IPS-15b (cell line): ENCODE data around the gene SAXO1.
"Not testable (repeated sequence)": the region's sequence is repeated elsewhere in the genome, so short reads cannot be mapped to it uniquely, and the experiment has no call there.

ENCODE experiments used
- H3K27me3 ChIP-seq: one replicate; pipeline ENCODE4 v1.6.1; 2013; ENCODE audit warnings: low read length; ENCODE audit not compliant: control insufficient read depth, insufficient read depth
- H3K36me3 ChIP-seq: one replicate; pipeline ENCODE4 v1.6.1; 2013; ENCODE audit warnings: low read length; ENCODE audit not compliant: control insufficient read depth, insufficient read depth
- H3K4me1 ChIP-seq: one replicate; pipeline ENCODE4 v1.6.1; 2013; ENCODE audit warnings: mild to moderate bottlenecking, low read length; ENCODE audit not compliant: control insufficient read depth, insufficient read depth
- H3K4me3 ChIP-seq: one replicate; pipeline ENCODE4 v1.5.1; 2013; ENCODE audit warnings: low read depth, low read length
- H3K9ac ChIP-seq: one replicate; pipeline ENCODE4 v1.6.1; 2013; ENCODE audit warnings: low read depth, mild to moderate bottlenecking, low read length
- H3K9me3 ChIP-seq: one replicate; pipeline ENCODE4 v1.6.1; 2013; ENCODE audit warnings: mild to moderate bottlenecking, low read length; ENCODE audit not compliant: control insufficient read depth, insufficient read depth

Gene SAXO1

DNA sequence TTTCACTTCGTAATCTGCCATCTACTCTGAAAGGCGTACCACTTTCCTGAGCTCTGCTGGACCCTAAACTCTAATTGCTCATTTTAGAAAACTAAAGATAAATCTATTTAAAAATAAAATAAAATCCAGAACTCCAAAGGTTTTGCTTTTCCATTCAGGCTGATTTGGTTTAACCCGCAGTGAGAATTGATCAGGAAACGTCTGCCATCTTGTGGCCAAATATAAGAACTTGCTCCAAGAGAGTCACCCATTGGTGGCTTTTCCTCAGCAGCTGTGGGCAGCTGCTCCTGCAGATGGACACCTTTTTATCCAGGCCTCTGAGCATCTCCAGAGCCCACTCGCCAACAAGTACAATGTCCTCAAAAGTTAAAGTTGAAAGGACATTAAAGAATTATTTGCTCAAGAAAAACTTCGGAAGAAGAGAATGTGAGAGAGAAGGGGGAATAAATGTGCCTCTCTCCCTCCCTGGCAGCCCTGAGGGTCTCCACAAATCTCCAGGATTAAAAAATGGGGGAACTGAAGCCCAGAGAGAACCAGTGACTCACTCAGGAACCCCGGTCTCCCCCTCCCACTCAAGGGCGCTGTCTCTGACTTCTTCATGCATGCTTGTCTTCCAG is 4.1 kb downstream of the SAXO1 start:
- H3K9ac ChIP-seq = no peak overlapping the region
- no peaks in the 10 kb centered on the region for H3K36me3 ChIP-seq
- H3K27me3 ChIP-seq = no peaks in the 10 kb centered on the region
- no peaks in the 10 kb centered on the region for H3K9me3 ChIP-seq
- H3K4me1 ChIP-seq = no peaks in the 10 kb centered on the region
- H3K4me3 ChIP-seq = no peak overlapping the region

GRCh38 chr9:19027825-19028224 is 5.2 kb downstream of the SAXO1 start:
- Histone ChIP-seq H3K4me1 (no peaks in the 10 kb centered on the region), H3K9ac (no peak overlapping the region), H3K9me3 (no peaks in the 10 kb centered on the region), H3K27me3 (no peaks in the 10 kb centered on the region), H3K4me3 (no peak overlapping the region), H3K36me3 (no peaks in the 10 kb centered on the region)

GRCh38 chr9:19026375-19026774 is 6.6 kb downstream of the SAXO1 start:
- H3K9me3 ChIP-seq = no peaks in the 10 kb centered on the region
- H3K4me3 ChIP-seq = no peak overlapping the region
- H3K27me3 ChIP-seq = no peaks in the 10 kb centered on the region
- H3K4me1 ChIP-seq = no peaks in the 10 kb centered on the region
- H3K9ac ChIP-seq = no peak overlapping the region
- no peaks in the 10 kb centered on the region for H3K36me3 ChIP-seq

- Histone ChIP-seq H3K9ac (no peak overlapping the region), H3K4me3 (no peak overlapping the region), H3K9me3 (no peaks in the 10 kb centered on the region), H3K36me3 (no peaks in the 10 kb centered on the region), H3K27me3 (no peaks in the 10 kb centered on the region), H3K4me1 (no peaks in the 10 kb centered on the region)
These were observed 9.9 kb downstream of the SAXO1 start for GRCh38 chr9:19023078-19023477.

- Histone ChIP-seq H3K36me3 (no peaks in the 10 kb centered on the region), H3K27me3 (no peaks in the 10 kb centered on the region), H3K9ac (no peak overlapping the region), H3K9me3 (no peaks in the 10 kb centered on the region), H3K4me3 (no peak overlapping the region), H3K4me1 (no peaks in the 10 kb centered on the region)
These were observed 10.8 kb downstream of the SAXO1 start for GRCh38 chr9:19022206-19022605.

- not testable (repeated sequence) for H3K27me3 ChIP-seq, H3K4me1 ChIP-seq, H3K9me3 ChIP-seq, H3K36me3 ChIP-seq, H3K9ac ChIP-seq, H3K4me3 ChIP-seq
These were observed 11.4 kb downstream of the SAXO1 start for GRCh38 chr9:19021649-19022048.

- no peak overlapping the region for H3K4me3 ChIP-seq
- H3K4me1 ChIP-seq = no peaks in the 10 kb centered on the region
- no peaks in the 10 kb centered on the region for H3K36me3 ChIP-seq
- H3K27me3 ChIP-seq = no peaks in the 10 kb centered on the region
- no peak overlapping the region for H3K9ac ChIP-seq
- H3K9me3 ChIP-seq = no peaks in the 10 kb centered on the region
These were observed 12.0 kb downstream of the SAXO1 start for GRCh38 chr9:19020886-19021455.

- Histone ChIP-seq H3K9ac (no peak overlapping the region), H3K4me3 (no peak overlapping the region), H3K4me1 (no peaks in the 10 kb centered on the region), H3K9me3 (no peaks in the 10 kb centered on the region), H3K36me3 (no peaks in the 10 kb centered on the region), H3K27me3 (no peaks in the 10 kb centered on the region)
These were observed 14.8 kb downstream of the SAXO1 start for GRCh38 chr9:19018201-19018600.

- Histone ChIP-seq H3K27me3 (no peaks in the 10 kb centered on the region), H3K9me3 (no peaks in the 10 kb centered on the region), H3K36me3 (no peaks in the 10 kb centered on the region), H3K4me3 (no peak overlapping the region), H3K4me1 (peaks cover 4% of the 10 kb centered on the region), H3K9ac (no peak overlapping the region)
These were observed 23.5 kb downstream of the SAXO1 start for GRCh38 chr9:19009391-19009965.

DNA sequence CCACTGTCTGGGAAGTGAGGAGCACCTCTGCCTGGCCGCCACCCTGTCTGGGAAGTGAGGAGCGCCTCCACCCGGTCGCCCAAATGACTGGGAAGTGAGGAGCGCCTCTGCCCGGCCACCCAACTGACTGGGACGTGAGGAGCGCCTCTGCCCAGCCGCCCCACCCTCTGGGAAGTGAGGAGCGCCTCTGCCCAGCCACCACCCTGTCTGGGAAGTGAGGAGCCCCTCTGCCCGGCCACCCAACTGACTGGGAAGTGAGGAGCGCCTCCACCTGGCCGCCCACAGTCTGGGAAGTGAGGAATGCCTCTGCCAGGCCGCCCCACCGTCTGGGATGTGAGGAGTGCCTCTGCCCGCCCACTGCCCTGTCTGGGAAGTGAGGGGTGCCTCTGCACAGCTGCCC is 32.9 kb downstream of the SAXO1 start:
- no peaks in the 10 kb centered on the region for H3K4me1 ChIP-seq
- no peak overlapping the region for H3K9ac ChIP-seq
- no peaks in the 10 kb centered on the region for H3K9me3 ChIP-seq
- H3K4me3 ChIP-seq = no peak overlapping the region
- H3K36me3 ChIP-seq = no peaks in the 10 kb centered on the region
- H3K27me3 ChIP-seq = no peaks in the 10 kb centered on the region

DNA sequence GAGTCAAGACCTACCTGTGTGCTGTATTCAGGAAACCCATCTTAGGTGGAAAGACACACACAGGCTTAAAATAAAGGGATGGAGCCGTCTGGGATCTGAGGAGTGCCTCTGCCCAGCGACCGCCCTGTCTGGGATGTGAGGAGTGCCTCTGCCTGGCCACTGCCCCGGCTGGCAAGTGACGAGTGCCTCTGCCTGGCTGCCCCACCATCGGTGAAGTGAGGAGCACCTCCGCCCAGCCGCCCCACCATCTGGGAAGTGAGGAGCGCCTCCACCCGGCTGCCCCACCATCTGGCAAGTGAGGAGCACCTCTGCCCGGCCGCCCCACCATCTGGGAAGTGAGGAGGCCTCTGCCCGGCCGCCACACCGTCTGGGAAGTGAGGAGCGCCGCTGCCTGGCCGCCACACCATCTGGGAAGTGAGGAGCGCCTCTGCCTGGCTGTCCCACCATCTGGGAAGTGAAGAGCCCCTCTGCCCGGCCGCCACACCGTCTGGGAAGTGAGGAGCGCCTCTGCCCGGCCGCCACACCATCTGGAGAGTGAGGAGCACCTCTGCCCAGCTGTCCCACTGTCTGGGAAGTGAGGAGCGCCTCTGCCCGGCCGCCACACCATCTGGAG is 33.7 kb downstream of the SAXO1 start:
- H3K4me3 ChIP-seq = no peak overlapping the region
- no peak overlapping the region for H3K9ac ChIP-seq
- H3K36me3 ChIP-seq = no peaks in the 10 kb centered on the region
- no peaks in the 10 kb centered on the region for H3K9me3 ChIP-seq
- H3K27me3 ChIP-seq = no peaks in the 10 kb centered on the region
- H3K4me1 ChIP-seq = no peaks in the 10 kb centered on the region

DNA sequence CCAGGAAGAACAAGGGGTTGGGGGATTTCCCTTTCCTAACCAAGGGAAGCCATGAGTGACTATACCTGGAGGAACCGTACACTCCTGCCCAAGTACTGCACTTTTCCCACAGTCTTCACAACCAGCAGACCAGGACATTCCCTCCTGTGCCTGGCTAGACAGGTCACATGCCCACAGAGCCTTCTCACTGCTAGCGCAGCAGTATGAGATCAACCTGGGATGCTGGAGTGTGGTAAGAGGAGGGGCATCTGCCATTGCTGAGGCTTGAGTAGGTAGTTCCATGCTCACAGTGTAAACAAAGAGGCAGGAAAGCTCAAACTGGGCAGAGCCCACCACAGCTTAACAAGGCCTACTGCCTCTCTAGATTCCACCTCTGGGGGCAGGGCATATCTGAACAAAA is 35.9 kb downstream of the SAXO1 start:
- Histone ChIP-seq H3K4me3 (no peak overlapping the region), H3K4me1 (no peaks in the 10 kb centered on the region), H3K9ac (no peak overlapping the region), H3K36me3 (no peaks in the 10 kb centered on the region), H3K9me3 (no peaks in the 10 kb centered on the region), H3K27me3 (no peaks in the 10 kb centered on the region)
